ENCODE measurements around the gene TRPC4.

DNA sequence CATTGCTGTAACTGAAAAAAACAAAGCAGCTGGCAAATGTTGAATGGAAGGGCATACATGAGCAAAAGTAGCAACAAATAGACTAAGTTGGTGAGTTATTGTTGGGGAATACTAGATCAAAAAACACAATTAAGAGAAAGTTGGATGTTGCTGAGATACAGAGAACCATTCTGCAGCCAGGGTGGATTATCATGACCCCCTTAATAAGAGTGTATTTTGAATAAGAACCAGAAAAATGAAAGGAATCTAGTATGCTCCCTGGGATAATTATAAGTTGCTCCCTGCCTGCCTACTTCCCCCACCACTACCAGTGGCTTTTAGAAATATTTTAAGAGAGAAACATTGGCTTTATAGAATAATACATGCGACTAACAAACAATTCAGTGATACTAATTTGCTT lies 14.5 kb upstream of the TRPC4 start:
- no peak for TF ChIP-seq CTCF (IDR thresholded peaks at IDR 0.05)
- no peak for TF ChIP-seq EP300 (IDR thresholded peaks at IDR 0.05)
